ENCODE measurements around the gene ABCC8.
A peak's percentile ranks its signal among the peaks of the same experiment; 100 is the strongest.

ABCC8 gene

DNA sequence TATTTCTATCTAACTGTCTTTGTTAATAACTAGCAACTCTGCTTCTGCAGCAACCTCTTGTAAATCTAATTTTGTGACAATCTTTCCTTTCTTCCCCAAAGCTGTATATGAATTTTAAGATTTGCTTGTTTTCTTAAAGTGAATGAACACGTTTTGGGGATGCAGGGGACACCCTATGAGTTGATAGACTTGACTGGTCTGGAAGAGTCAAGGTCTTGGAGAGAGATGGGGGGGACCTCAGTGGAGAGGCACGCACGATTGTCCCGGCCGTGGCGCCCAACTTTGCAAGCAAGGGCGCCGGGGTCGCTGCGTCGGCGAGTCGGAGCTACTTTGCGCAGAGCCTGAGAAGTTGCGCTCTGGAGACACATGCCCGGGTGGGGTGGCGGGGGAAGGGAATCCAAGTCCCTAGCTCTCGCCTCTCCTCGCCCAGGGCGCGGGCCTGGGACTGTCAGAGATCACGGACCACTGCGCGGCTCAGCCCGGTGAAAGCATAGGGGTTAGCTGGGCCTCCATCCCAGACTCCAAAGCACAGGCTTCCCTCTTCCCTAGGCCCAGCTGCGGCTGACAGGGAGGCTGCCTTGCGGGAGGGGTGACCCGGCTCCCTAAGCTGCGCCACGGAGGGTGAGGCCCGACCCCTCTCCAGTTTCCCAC lies 854 bp downstream of the ABCC8 start:
- no peaks in the 10 kb centered on the region for H3K9me3 ChIP-seq (ENCODE audit: control insufficient read depth, insufficient read depth, low read depth, low read length)
- POLR2A ChIA-PET = interaction anchor here (0.5 kb wide), 1 partner anchor 39 kb away, joined by 12 read pairs; no protein-coding TSS in a partner anchor
- no peaks in the 10 kb centered on the region; the same call in 1 of the 2 replicates for H3K4me1 ChIP-seq (ENCODE audit: control insufficient read depth, insufficient read depth, low read length)
- H3K27ac ChIP-seq (ENCODE audit: extremely low read depth, low read depth, low read length) = no peak overlapping the region
- TF ChIP-seq ZNF843 (tag by site-specific recombination; IDR thresholded peaks at IDR 0.05) = no peak
- TF ChIP-seq TRIM28 (IDR thresholded peaks at IDR 0.05; ENCODE audit: borderline replicate concordance, low read length) = no peak
- TF ChIP-seq IKZF3 (tag by site-specific recombination; IDR thresholded peaks at IDR 0.05) = no peak
- no peak for TF ChIP-seq ZXDB (tag by site-specific recombination; IDR thresholded peaks at IDR 0.05)
- TF ChIP-seq, protein P1, sequence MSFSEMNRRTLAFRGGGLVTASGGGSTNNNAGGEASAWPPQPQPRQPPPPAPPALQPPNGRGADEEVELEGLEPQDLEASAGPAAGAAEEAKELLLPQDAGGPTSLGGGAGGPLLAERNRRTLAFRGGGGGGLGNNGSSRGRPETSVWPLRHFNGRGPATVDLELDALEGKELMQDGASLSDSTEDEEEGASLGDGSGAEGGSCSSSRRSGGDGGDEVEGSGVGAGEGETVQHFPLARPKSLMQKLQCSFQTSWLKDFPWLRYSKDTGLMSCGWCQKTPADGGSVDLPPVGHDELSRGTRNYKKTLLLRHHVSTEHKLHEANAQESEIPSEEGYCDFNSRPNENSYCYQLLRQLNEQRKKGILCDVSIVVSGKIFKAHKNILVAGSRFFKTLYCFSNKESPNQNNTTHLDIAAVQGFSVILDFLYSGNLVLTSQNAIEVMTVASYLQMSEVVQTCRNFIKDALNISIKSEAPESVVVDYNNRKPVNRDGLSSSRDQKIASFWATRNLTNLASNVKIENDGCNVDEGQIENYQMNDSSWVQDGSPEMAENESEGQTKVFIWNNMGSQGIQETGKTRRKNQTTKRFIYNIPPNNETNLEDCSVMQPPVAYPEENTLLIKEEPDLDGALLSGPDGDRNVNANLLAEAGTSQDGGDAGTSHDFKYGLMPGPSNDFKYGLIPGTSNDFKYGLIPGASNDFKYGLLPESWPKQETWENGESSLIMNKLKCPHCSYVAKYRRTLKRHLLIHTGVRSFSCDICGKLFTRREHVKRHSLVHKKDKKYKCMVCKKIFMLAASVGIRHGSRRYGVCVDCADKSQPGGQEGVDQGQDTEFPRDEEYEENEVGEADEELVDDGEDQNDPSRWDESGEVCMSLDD (tag by site-specific recombination; IDR thresholded peaks at IDR 0.05) = no peak
- TF ChIP-seq ZNF449 (tag by site-specific recombination; IDR thresholded peaks at IDR 0.05) = no peak
- no peak for TF ChIP-seq ZNF433 (tag by site-specific recombination; IDR thresholded peaks at IDR 0.05; ENCODE audit: low read depth)
- TF ChIP-seq ZEB2 (tag by site-specific recombination; IDR thresholded peaks at IDR 0.05) = no peak
- no peak for TF ChIP-seq ZNF223 (tag by site-specific recombination; IDR thresholded peaks at IDR 0.05)
- TF ChIP-seq PRDM1 (tag by site-specific recombination; IDR thresholded peaks at IDR 0.05) = no peak
- no peak for TF ChIP-seq ZNF404 (tag by site-specific recombination; IDR thresholded peaks at IDR 0.05)
- TF ChIP-seq ZNF670 (tag by site-specific recombination; IDR thresholded peaks at IDR 0.05; ENCODE audit: low read depth) = no peak
- TF ChIP-seq ZNF830 (tag by site-specific recombination; IDR thresholded peaks at IDR 0.05; ENCODE audit: low read depth) = no peak
- TF ChIP-seq ZNF148 (tag by site-specific recombination; IDR thresholded peaks at IDR 0.05; ENCODE audit: borderline replicate concordance) = no peak
- TF ChIP-seq ZNF211 (tag by site-specific recombination; IDR thresholded peaks at IDR 0.05; ENCODE audit: low read depth) = no peak
- no peak for TF ChIP-seq ZNF324 (tag by site-specific recombination; IDR thresholded peaks at IDR 0.05)
- no peak for TF ChIP-seq ZNF169 (tag by site-specific recombination; IDR thresholded peaks at IDR 0.05)
- H3K36me3 ChIP-seq (ENCODE audit: control insufficient read depth in 2 of 2, insufficient read depth in 1 of 2, low read length in 2 of 2) = no peaks in the 10 kb centered on the region
- H3K4me3 ChIP-seq (ENCODE audit: low read depth, low read length) = peak overlapping the region; percentile 64
- CTCF ChIA-PET = interaction anchor here (0.7 to 2.6 kb wide), 6 partner anchors 9 to 91 kb away, joined by 3 to 10 read pairs (median 5); partner anchors contain the start of gene KCNJ11

DNA sequence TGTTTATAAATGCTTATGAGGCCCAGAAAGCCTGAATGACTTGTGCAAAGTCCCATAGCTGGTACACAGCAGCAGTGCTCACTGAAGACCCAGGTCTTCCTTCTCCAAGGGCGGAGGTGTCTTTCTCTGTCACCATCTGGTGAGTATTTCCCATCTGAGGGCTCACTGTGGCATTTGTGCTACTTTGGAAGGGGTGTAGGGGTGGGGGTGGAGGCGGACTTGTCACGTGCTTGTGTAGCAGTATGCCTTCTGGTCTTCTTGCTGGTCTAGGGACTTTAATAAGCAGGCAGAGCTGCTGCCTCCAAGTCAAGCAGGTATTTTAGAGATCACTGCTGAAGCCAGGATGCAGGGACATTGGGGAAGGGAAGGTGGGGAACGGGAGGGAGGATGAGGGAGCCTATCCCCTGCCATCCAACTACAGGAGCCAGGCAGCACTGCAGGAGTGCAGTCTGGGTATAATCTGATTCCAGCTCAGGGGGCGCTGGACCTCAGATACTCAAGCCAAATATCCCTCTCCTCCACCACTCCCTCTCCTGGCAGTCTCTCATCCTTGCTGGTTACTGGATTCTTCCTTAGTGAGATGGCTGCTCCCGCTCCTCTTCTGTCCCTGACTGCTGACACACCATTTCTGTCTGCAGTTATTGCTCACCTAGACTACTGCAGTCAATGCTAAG lies 3.4 kb downstream of the ABCC8 start:
- Histone ChIP-seq H3K27ac (ENCODE audit: extremely low read depth, low read depth, low read length) (no peak overlapping the region), H3K4me1 (ENCODE audit: control insufficient read depth, insufficient read depth, low read length) (no peaks in the 10 kb centered on the region; the same call in 1 of the 2 replicates), H3K9me3 (ENCODE audit: control insufficient read depth, insufficient read depth, low read depth, low read length) (no peaks in the 10 kb centered on the region), H3K36me3 (ENCODE audit: control insufficient read depth in 2 of 2, insufficient read depth in 1 of 2, low read length in 2 of 2) (no peaks in the 10 kb centered on the region), H3K4me3 (ENCODE audit: low read depth, low read length) (no peak overlapping the region)
- TF ChIP-seq, protein P2, sequence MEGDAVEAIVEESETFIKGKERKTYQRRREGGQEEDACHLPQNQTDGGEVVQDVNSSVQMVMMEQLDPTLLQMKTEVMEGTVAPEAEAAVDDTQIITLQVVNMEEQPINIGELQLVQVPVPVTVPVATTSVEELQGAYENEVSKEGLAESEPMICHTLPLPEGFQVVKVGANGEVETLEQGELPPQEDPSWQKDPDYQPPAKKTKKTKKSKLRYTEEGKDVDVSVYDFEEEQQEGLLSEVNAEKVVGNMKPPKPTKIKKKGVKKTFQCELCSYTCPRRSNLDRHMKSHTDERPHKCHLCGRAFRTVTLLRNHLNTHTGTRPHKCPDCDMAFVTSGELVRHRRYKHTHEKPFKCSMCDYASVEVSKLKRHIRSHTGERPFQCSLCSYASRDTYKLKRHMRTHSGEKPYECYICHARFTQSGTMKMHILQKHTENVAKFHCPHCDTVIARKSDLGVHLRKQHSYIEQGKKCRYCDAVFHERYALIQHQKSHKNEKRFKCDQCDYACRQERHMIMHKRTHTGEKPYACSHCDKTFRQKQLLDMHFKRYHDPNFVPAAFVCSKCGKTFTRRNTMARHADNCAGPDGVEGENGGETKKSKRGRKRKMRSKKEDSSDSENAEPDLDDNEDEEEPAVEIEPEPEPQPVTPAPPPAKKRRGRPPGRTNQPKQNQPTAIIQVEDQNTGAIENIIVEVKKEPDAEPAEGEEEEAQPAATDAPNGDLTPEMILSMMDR (tag by site-specific recombination; IDR thresholded peaks at IDR 0.05) = peak; percentile 83
- TF ChIP-seq ZFP41 (tag by site-specific recombination; IDR thresholded peaks at IDR 0.05; ENCODE audit: borderline replicate concordance) (no peak), ZBTB17 (tag by site-specific recombination; IDR thresholded peaks at IDR 0.05) (0 out of 2 replicates have a peak, but pooled peaks have one; percentile 30)
- ChIA-PET CTCF (interaction anchor here (0.6 to 2.3 kb wide), 16 partner anchors 8 to 89 kb away, joined by 3 to 9 read pairs (median 5); no protein-coding TSS in a partner anchor), POLR2A (no interaction called here)
